Measurements from ENCODE around the gene TMTC4. TPM values are rescaled to one million over a fixed set of nuclear protein-coding genes. Genes with fewer than 3 reads are reported as not detected.
A peak's percentile ranks its signal among the peaks of the same experiment; 100 is the strongest.

Gene TMTC4
- total RNA-seq, 4 donors from 2014 or later: 17.6 to 37.9 (median 21.0) TPM

- TF ChIP-seq POLR2AphosphoS5 (IDR thresholded peaks at IDR 0.05): no peak
- no peak for TF ChIP-seq POLR2A (IDR thresholded peaks at IDR 0.05)
- TF ChIP-seq EP300 (IDR thresholded peaks at IDR 0.05): no peak
- TF ChIP-seq, protein P1, sequence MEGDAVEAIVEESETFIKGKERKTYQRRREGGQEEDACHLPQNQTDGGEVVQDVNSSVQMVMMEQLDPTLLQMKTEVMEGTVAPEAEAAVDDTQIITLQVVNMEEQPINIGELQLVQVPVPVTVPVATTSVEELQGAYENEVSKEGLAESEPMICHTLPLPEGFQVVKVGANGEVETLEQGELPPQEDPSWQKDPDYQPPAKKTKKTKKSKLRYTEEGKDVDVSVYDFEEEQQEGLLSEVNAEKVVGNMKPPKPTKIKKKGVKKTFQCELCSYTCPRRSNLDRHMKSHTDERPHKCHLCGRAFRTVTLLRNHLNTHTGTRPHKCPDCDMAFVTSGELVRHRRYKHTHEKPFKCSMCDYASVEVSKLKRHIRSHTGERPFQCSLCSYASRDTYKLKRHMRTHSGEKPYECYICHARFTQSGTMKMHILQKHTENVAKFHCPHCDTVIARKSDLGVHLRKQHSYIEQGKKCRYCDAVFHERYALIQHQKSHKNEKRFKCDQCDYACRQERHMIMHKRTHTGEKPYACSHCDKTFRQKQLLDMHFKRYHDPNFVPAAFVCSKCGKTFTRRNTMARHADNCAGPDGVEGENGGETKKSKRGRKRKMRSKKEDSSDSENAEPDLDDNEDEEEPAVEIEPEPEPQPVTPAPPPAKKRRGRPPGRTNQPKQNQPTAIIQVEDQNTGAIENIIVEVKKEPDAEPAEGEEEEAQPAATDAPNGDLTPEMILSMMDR (IDR thresholded peaks at IDR 0.05): no peak
Measured at GRCh38 chr13:100561158-100561499, 113.5 kb downstream of the TMTC4 start.

DNA sequence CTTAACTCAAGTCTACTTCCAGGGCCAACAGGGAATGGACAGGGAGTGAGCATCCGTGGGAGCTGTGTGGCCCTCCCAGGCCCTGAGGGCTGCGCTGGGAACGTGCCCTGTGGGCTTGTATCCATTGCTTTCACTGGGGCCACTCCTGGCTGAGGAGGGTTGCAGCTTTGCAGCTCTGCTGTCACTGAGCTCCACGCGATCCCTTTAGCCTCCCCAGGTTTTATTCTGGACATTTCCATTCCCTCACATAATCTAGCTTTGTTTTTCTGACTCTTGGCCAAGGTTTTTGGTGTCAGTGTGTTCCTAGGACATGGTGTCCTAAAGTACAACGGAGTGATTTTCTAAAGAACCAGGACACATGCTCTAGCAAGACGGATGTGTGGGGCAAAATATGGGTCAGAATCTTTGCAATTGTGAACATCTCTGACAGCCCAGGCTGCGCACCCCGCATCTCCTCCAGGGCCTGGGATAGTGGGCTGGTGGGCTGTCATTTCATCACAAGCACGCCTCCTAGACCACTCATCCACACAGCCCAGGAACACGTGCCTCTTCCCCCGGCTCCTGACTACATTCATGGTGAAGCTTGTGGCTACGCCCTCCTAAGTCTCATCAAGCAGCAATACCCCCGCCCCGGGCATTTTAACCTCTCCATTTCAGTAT, 114.0 kb downstream of the TMTC4 start:
- TF ChIP-seq EP300 (IDR thresholded peaks at IDR 0.05) (no peak), POLR2AphosphoS5 (IDR thresholded peaks at IDR 0.05) (no peak), POLR2A (IDR thresholded peaks at IDR 0.05) (no peak)
- TF ChIP-seq, protein P1 (IDR thresholded peaks at IDR 0.05): no peak
- Histone ChIP-seq H3K27ac (peak overlapping the region; percentile 64), H3K27me3 (no peaks in the 10 kb centered on the region), H3K9me3 (no peaks in the 10 kb centered on the region), H3K4me1 (peaks cover 9% of the 10 kb centered on the region), H3K36me3 (no peaks in the 10 kb centered on the region), H3K4me3 (no peak overlapping the region)
- WGBS: 82% methylated on average over 15 of the region's 15 CpGs
- DNase-seq (ENCODE audit: low spot score in 2 of 2): no peak

More at GRCh38 chr13:100561158-100561499, 113.5 kb downstream of the TMTC4 start:
- Histone ChIP-seq H3K9me3 (no peaks in the 10 kb centered on the region), H3K4me1 (peaks cover 9% of the 10 kb centered on the region), H3K27ac (peak overlapping the region; percentile 64), H3K27me3 (no peaks in the 10 kb centered on the region), H3K4me3 (no peak overlapping the region), H3K36me3 (no peaks in the 10 kb centered on the region)
- 81% methylated on average over 2 of the region's 2 CpGs for WGBS
- DNase-seq (ENCODE audit: low spot score in 2 of 2): no peak

GRCh38 chr13:100559886-100560285, 114.7 kb downstream of the TMTC4 start:
- H3K4me3 ChIP-seq: no peak overlapping the region
- no peaks in the 10 kb centered on the region for H3K9me3 ChIP-seq
- no peak for DNase-seq (ENCODE audit: low spot score in 2 of 2)
- no peaks in the 10 kb centered on the region for H3K27me3 ChIP-seq
- H3K4me1 ChIP-seq: peaks cover 9% of the 10 kb centered on the region
- no peaks in the 10 kb centered on the region for H3K36me3 ChIP-seq
- no peak for TF ChIP-seq EP300 (IDR thresholded peaks at IDR 0.05)
- TF ChIP-seq POLR2A (IDR thresholded peaks at IDR 0.05): no peak
- TF ChIP-seq, protein P1 (IDR thresholded peaks at IDR 0.05): no peak
- no peak for TF ChIP-seq POLR2AphosphoS5 (IDR thresholded peaks at IDR 0.05)
- WGBS: 89% methylated on average over 8 of the region's 8 CpGs
- H3K27ac ChIP-seq: peak overlapping the region; percentile 64

Other genes starting within 250 kb of the TMTC4 start
- 1 to 10 TPM; 1.5 to 4.2 (median 3.6) TPM for gene GGACT, start 86.0 kb downstream of the TMTC4 start, total RNA-seq